Urinary bladder (tissue), 4 donors: ENCODE results near the gene GALNS. TPM values are rescaled to one million over a fixed set of nuclear protein-coding genes. Genes with fewer than 3 reads are reported as not detected.

ENCODE experiments used
- DNase-seq: peaks from one replicate; pipeline ENCODE4 v3.0.0-alpha.2; 2015; ENCODE audit errors: extremely low spot score
- H3K27ac ChIP-seq: one replicate; pipeline ENCODE4 v1.5.1; 2013; ENCODE audit warnings: low read depth, mild to moderate bottlenecking, moderate library complexity
- H3K36me3 ChIP-seq: one replicate; pipeline ENCODE4 v1.6.1; 2013; ENCODE audit warnings: mild to moderate bottlenecking, moderate library complexity; ENCODE audit not compliant: insufficient read depth
- H3K4me1 ChIP-seq: one replicate; pipeline ENCODE4 v1.6.1; 2013; ENCODE audit warnings: mild to moderate bottlenecking, moderate library complexity; ENCODE audit not compliant: insufficient read depth
- H3K4me3 ChIP-seq: one replicate; pipeline ENCODE4 v1.5.1; 2013; ENCODE audit warnings: low read depth, low read length
- WGBS: extraction: QIAGEN DNeasy Blood & Tissue Kit; methylation state at CpG from one replicate; pipeline ENCODE4 v1.1.7; 2013; 5-methylcytosine and 5-hydroxymethylcytosine counted together
- polyA plus RNA-seq: library from polyadenylated mRNA; stranded (reverse); fragments of 200-250 nt; gene quantifications from one replicate; pipeline ENCODE4 v1.2.3, GENCODE V29; 2013
- total RNA-seq: library from RNA; depleted of rRNA; stranded (reverse); fragments of >200 nt; gene quantifications from one replicate; pipeline ENCODE4 v1.2.3, GENCODE V29; 2014
- donor health status: healthy with polysubstance abuse.
- donor health status: healthy.

The GALNS gene
- total and polyA plus RNA-seq, 2 donors, result 14.6 to 23.0 TPM

- Histone ChIP-seq H3K4me1 (no peaks in the 10 kb centered on the region), H3K27ac (no peak overlapping the region), H3K36me3 (no peaks in the 10 kb centered on the region), H3K4me3 (no peak overlapping the region)
- no peak for DNase-seq
- WGBS, result 90% methylated on average over 34 of the region's 34 CpGs
Observed at GRCh38 chr16:88874938-88875599, 18.3 kb upstream of the GALNS start.

- Histone ChIP-seq H3K4me1 (no peaks in the 10 kb centered on the region), H3K27ac (no peak overlapping the region), H3K4me3 (no peak overlapping the region), H3K36me3 (no peaks in the 10 kb centered on the region)
- DNase-seq, result no peak
- WGBS, result 69% methylated on average over 25 of the region's 25 CpGs
Observed at GRCh38 chr16:88872650-88873331, 16.0 kb upstream of the GALNS start.

DNA sequence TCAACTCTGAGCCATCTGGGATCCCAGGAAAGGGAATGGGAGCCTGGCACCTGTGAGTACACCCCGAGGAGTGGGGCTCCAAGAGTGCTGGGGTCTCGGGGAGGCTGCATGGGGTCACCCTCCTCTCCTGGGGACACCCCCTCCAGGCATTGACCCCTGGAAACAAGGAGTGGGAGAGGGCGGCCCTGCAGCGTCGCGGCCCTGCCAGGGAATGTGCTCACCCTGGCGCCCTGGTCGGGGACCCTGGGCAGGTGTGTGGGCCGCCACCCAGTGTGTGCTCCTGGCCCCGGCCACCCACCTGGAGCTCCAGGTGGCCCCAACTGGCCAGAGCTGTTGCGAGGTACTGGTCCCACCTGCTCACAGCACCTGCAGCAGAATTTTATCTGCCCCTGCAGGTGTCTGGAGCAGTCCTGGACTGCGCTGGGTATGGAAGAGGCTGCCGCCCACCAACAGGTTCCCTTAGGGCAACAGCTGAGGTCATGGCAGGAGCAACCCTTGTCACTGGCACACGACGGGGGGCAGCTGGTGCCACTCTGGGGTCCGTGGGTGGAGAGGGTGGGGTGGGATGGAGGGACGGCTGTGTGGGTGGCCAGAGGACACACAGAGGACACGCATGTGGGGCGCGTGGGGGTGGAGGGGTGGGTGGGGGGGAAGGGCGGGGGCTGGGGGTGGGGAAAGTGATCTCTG lies 15.1 kb upstream of the GALNS start:
- H3K36me3 ChIP-seq, result no peaks in the 10 kb centered on the region
- DNase-seq, result no peak
- no peak overlapping the region for H3K27ac ChIP-seq
- H3K4me3 ChIP-seq, result no peak overlapping the region
- no peaks in the 10 kb centered on the region for H3K4me1 ChIP-seq
- 80% methylated on average over 21 of the region's 21 CpGs for WGBS

DNA sequence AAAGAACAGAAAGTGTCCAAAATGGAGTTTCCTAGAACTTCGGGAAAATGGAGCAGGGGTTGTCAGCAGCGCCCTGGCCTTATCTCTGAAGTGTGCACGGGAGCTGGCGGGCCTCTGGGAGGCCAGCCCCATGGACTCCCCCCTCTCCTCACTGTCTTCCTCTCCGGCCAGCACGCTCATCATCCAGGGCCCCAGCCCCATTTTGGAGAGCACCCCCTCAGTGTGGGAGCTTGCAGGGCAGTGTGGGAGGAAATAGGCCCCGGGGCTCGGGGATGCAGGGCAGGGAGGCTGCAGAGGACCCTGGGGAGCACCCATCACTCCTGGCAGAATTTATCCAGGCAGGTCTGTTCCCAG lies 14.6 kb upstream of the GALNS start:
- WGBS, result 22% methylated on average over 8 of the region's 8 CpGs

GRCh38 chr16:88870608-88871348 lies 14.0 kb upstream of the GALNS start:
- 38% methylated on average over 37 of the region's 37 CpGs for WGBS
- Histone ChIP-seq H3K4me3 (no peak overlapping the region), H3K27ac (no peak overlapping the region), H3K36me3 (no peaks in the 10 kb centered on the region), H3K4me1 (no peaks in the 10 kb centered on the region)
- no peak for DNase-seq

More for the DNA sequence above, 14.6 kb upstream of the GALNS start:
- H3K4me3 ChIP-seq, result no peak overlapping the region
- no peak overlapping the region for H3K27ac ChIP-seq
- no peak for DNase-seq
- H3K4me1 ChIP-seq, result no peaks in the 10 kb centered on the region
- H3K36me3 ChIP-seq, result no peaks in the 10 kb centered on the region

DNA sequence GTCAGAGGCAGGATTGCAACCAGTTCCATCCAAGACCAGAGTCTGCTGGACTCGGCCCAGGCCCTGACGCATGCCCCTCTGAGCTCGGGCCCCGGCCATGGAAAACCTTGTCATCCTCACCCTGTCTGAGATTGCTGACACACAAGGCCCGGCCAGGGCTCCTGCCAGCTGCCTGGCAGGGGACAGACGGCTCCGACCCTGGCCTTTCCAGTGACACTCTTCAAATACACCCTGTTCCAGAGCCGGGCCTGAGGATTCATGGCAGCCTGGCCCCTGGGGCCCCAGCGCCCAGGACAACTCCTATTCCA lies 12.9 kb upstream of the GALNS start:
- no peak overlapping the region for H3K27ac ChIP-seq
- no peak overlapping the region for H3K4me3 ChIP-seq
- DNase-seq, result no peak
- WGBS, result 82% methylated on average over 9 of the region's 9 CpGs
- no peaks in the 10 kb centered on the region for H3K36me3 ChIP-seq
- H3K4me1 ChIP-seq, result no peaks in the 10 kb centered on the region

GRCh38 chr16:88868974-88869672 lies 12.4 kb upstream of the GALNS start:
- Histone ChIP-seq H3K4me1 (no peaks in the 10 kb centered on the region), H3K4me3 (no peak overlapping the region), H3K27ac (no peak overlapping the region), H3K36me3 (no peaks in the 10 kb centered on the region)
- DNase-seq, result no peak
- WGBS, result 84% methylated on average over 27 of the region's 27 CpGs

DNA sequence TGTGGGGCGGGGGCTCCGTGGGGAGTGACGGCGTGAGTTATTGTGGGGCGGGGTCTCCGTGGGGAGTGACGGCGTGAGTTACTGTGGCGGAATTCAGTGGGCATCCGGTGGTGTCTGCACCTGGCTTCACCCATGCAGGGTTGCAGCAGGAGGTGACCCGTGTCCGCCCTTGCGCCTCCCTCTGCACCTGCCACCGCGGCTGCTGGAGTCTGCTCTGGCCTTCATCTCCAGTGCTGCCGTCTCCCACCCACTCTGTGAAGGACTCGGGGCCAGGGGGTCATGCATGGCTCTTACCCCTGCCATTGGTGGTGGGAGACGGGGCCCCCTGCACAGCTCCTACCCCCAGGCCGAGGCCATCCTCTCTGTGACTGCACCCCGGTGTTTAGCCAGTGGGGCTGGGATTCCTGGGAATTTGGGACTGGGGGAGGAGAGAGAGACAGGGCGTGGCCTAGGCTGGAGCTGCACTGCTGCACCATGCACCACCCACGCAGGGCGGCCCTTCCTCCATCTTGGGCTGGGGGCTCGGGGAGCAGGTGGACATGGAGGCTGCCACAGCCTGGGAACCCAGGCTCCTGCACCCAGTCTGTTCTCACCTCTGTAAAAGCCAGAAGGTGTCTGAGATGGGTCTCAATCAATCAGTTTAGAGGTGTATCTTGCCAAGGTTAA lies 11.0 kb upstream of the GALNS start:
- 84% methylated on average over 24 of the region's 24 CpGs for WGBS
- DNase-seq, result no peak
- Histone ChIP-seq H3K4me1 (no peaks in the 10 kb centered on the region), H3K27ac (no peak overlapping the region), H3K36me3 (no peaks in the 10 kb centered on the region), H3K4me3 (no peak overlapping the region)

GRCh38 chr16:88866151-88866920 lies 9.6 kb upstream of the GALNS start, which contains the start of gene PABPN1L:
Gene PABPN1L (minus strand): TSS chr16:88866660. CDS start chr16:88866606, 54 bp downstream.
- Histone ChIP-seq H3K4me1 (no peaks in the 10 kb centered on the region), H3K27ac (no peak within 1 kb of the TSS), H3K36me3 (peaks cover 3% of the 10 kb centered on the region), H3K4me3 (no peak within 1 kb of the TSS)
- WGBS, result 66% methylated on average over 20 of the region's 20 CpGs
- no peak for DNase-seq

- DNase-seq, result no peak
- Histone ChIP-seq H3K36me3 (peaks cover 4% of the 10 kb centered on the region), H3K27ac (no peak overlapping the region), H3K4me1 (no peaks in the 10 kb centered on the region), H3K4me3 (no peak overlapping the region)
- 86% methylated on average over 15 of the region's 15 CpGs for WGBS
Observed at GRCh38 chr16:88865742-88866141, 9.0 kb upstream of the GALNS start.

DNA sequence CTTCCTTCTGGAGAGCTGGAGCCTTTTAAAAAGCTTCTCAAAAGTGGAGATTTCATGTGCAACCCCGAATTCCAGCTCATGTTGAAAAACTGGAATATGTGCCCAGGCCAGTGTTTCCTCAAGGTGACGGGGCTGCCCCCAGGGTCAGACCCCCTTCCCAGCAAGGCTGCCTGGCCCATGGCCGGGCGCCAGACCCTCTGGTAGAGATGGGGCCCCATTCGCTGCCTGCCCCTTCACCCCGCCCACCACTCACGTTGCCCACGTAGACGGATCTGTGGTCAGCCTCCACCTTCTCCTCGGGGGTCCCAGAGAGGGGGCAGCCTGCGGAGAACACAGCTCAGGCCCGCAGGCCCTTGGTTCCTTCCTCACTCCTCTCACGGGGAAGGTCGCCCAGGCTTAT lies 8.6 kb upstream of the GALNS start:
- no peaks in the 10 kb centered on the region for H3K4me1 ChIP-seq
- H3K36me3 ChIP-seq, result peaks cover 4% of the 10 kb centered on the region
- H3K27ac ChIP-seq, result no peak overlapping the region
- no peak for DNase-seq
- no peak overlapping the region for H3K4me3 ChIP-seq
- 78% methylated on average over 14 of the region's 14 CpGs for WGBS

GRCh38 chr16:88864521-88864920 lies 7.8 kb upstream of the GALNS start:
- Histone ChIP-seq H3K27ac (no peak overlapping the region), H3K4me1 (no peaks in the 10 kb centered on the region), H3K36me3 (peaks cover 4% of the 10 kb centered on the region), H3K4me3 (no peak overlapping the region)
- DNase-seq, result no peak
- 80% methylated on average over 18 of the region's 18 CpGs for WGBS
